ENCODE results near the gene ILRUN. TPM values are rescaled to one million over a fixed set of nuclear protein-coding genes. Genes with fewer than 3 reads are reported as not detected.
"Not testable (repeated sequence)": the region's sequence is repeated elsewhere in the genome, so short reads cannot be mapped to it uniquely, and the experiment has no call there.

ILRUN gene
- total and polyA plus RNA-seq, 2 donors (not counting 1 experiment from before 2014, with no cell fraction given): 30.1 to 71.3 TPM

DNA sequence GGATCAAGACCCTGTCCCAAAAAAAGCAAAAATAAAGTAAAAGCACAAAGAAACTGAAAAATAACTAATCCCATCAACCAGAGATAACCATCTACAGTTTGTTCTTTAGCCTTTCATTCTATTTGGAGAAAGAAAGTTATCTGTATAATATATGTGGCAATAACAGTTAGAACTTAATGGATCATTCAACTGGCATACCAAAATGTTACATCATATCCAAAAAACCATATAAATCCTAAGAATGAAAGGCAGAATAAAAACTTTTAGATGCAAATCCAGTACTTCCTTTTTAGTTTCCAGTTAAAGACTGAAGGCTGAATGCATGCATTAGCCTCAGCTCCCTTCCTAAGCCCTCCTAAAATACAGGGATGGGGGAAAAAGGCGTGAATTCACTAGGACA is 25.2 kb downstream of the ILRUN start:
- H3K4me1 Mint-ChIP-seq: peaks cover 76% of the 10 kb centered on the region
- POLR2A ChIA-PET: interaction anchor here (0.6 to 5.6 kb wide), 5 partner anchors 8 to 233 kb away, joined by 3 to 32 read pairs (median 7); partner anchors contain the start of gene ILRUN

DNA sequence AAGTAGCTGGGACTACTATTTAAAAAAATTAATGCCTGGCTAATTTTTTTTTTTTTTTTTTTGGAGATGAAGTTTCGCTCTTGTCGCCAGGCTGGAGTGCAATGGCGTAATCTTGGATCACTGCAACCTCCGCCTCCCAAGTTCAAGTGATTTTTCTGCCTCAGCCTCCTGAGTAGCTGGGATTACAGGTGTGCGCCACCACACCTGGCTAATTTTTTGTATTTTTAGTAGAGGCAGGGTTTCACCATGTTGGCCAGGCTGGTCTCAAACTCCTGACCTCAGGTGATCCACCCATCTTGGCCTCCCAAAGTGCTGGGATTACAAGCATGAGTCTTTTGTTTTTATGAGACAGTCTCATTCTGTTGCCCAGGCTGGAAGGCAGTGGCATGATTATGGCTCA is 27.8 kb downstream of the ILRUN start:
- H3K9me3 ChIP-seq (ENCODE audit: control extremely low read depth in 1 of 3, control insufficient read depth in 2 of 3, insufficient read depth in 1 of 3, low read length in 2 of 3); H3K4me2 ChIP-seq (replicated peaks; ENCODE audit: low read depth, low read length, poor library complexity, severe bottlenecking); H3K4me3 ChIP-seq (ENCODE audit: control extremely low read depth in 1 of 5, extremely low read depth in 1 of 5, insufficient read depth in 1 of 5, low read depth in 2 of 5, low read length in 4 of 5); H3K9ac ChIP-seq (ENCODE audit: low read length); H3K36me3 ChIP-seq (replicated peaks in 1 of 2; ENCODE audit: control extremely low read depth in 1 of 2, control insufficient read depth in 1 of 2, extremely low read depth in 1 of 2, insufficient read depth in 2 of 2, low read length in 1 of 2); ATAC-seq (ENCODE audit: low read depth); H3K27ac ChIP-seq (ENCODE audit: low read length in 2 of 2); H3K27ac Mint-ChIP-seq; CTCF ChIA-PET; H2AFZ ChIP-seq (ENCODE audit: insufficient read depth, low read depth, low read length, poor library complexity, severe bottlenecking); H4K20me1 ChIP-seq (ENCODE audit: control insufficient read depth, insufficient read depth, low read length, poor library complexity, severe bottlenecking); H3K9me3 Mint-ChIP-seq (ENCODE audit: insufficient read depth); intact Hi-C loops (cut with micrococcal nuclease); H3K27me3 ChIP-seq (replicated peaks in 1 of 4; ENCODE audit: control extremely low read depth in 1 of 4, control insufficient read depth in 3 of 4, insufficient read depth in 4 of 4, low read length in 3 of 4); H3K27me3 Mint-ChIP-seq; DNase-seq; H3K4me3 Mint-ChIP-seq: not testable (repeated sequence)
- WGBS (ENCODE audit: insufficient coverage): 100% methylated on average over 1 of the region's 5 CpGs
- H3K4me1 ChIP-seq (ENCODE audit: control insufficient read depth in 2 of 2, insufficient read depth in 2 of 2, low read length in 2 of 2): peaks cover 57 to 58% of the 10 kb centered on the region in 2 donors
- H3K4me1 Mint-ChIP-seq: peaks cover 73% of the 10 kb centered on the region
- H3K79me2 ChIP-seq (ENCODE audit: control insufficient read depth, insufficient read depth, low read length): peaks cover 99% of the 10 kb centered on the region
- POLR2A ChIA-PET: interaction anchor here (0.7 kb wide), 1 partner anchor 80 kb away, joined by 6 read pairs; no protein-coding TSS in a partner anchor

More for the DNA sequence above, 25.2 kb downstream of the ILRUN start:
- Mint-ChIP-seq H3K9me3 (ENCODE audit: insufficient read depth) (no peaks in the 10 kb centered on the region), H3K4me3 (peak overlapping the region; percentile 88), H3K27ac (peak overlapping the region; percentile 98), H3K27me3 (no peaks in the 10 kb centered on the region)
- TF ChIP-seq, protein P1, sequence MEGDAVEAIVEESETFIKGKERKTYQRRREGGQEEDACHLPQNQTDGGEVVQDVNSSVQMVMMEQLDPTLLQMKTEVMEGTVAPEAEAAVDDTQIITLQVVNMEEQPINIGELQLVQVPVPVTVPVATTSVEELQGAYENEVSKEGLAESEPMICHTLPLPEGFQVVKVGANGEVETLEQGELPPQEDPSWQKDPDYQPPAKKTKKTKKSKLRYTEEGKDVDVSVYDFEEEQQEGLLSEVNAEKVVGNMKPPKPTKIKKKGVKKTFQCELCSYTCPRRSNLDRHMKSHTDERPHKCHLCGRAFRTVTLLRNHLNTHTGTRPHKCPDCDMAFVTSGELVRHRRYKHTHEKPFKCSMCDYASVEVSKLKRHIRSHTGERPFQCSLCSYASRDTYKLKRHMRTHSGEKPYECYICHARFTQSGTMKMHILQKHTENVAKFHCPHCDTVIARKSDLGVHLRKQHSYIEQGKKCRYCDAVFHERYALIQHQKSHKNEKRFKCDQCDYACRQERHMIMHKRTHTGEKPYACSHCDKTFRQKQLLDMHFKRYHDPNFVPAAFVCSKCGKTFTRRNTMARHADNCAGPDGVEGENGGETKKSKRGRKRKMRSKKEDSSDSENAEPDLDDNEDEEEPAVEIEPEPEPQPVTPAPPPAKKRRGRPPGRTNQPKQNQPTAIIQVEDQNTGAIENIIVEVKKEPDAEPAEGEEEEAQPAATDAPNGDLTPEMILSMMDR (IDR thresholded peaks at IDR 0.05): no peak
- no peak for TF ChIP-seq EZH2 (IDR thresholded peaks at IDR 0.05; ENCODE audit: borderline replicate concordance, insufficient read depth, low read depth, low read length, poor library complexity, severe bottlenecking)
- Histone ChIP-seq H4K20me1 (ENCODE audit: control insufficient read depth, insufficient read depth, low read length, poor library complexity, severe bottlenecking) (no peaks in the 10 kb centered on the region), H3K4me1 (ENCODE audit: control insufficient read depth in 2 of 2, insufficient read depth in 2 of 2, low read length in 2 of 2) (peaks cover 65 to 68% of the 10 kb centered on the region in 2 donors), H2AFZ (ENCODE audit: insufficient read depth, low read depth, low read length, poor library complexity, severe bottlenecking) (peak overlapping the region; percentile 46), H3K27me3 (replicated peaks in 1 of 4; ENCODE audit: control extremely low read depth in 1 of 4, control insufficient read depth in 3 of 4, insufficient read depth in 4 of 4, low read length in 3 of 4) (no peaks in the 10 kb centered on the region), H3K9ac (ENCODE audit: low read length) (peak overlapping the region; percentile 55), H3K4me2 (replicated peaks; ENCODE audit: low read depth, low read length, poor library complexity, severe bottlenecking) (peak overlapping the region; percentile 79), H3K4me3 (ENCODE audit: control extremely low read depth in 1 of 5, extremely low read depth in 1 of 5, insufficient read depth in 1 of 5, low read depth in 2 of 5, low read length in 4 of 5) (peak overlapping the region; percentile 9 to 57 (median 39)), H3K9me3 (ENCODE audit: control extremely low read depth in 1 of 3, control insufficient read depth in 2 of 3, insufficient read depth in 1 of 3, low read length in 2 of 3) (no peaks in the 10 kb centered on the region), H3K27ac (ENCODE audit: low read length in 2 of 2) (peak overlapping the region; percentile 96 to 98), H3K36me3 (replicated peaks in 1 of 2; ENCODE audit: control extremely low read depth in 1 of 2, control insufficient read depth in 1 of 2, extremely low read depth in 1 of 2, insufficient read depth in 2 of 2, low read length in 1 of 2) (no peaks in the 10 kb centered on the region), H3K79me2 (ENCODE audit: control insufficient read depth, insufficient read depth, low read length) (peaks cover 89% of the 10 kb centered on the region)
- CTCF ChIA-PET: interaction anchor here (0.7 to 1.4 kb wide), 3 partner anchors 14 to 648 kb away, joined by 3 to 4 read pairs (median 4); no protein-coding TSS in a partner anchor
- DNase-seq: no peak
- no CpG with 5 or more reads among the region's 1 CpG for WGBS (ENCODE audit: insufficient coverage)
- no peak for ATAC-seq (ENCODE audit: low read depth)
- intact Hi-C loops (cut with micrococcal nuclease): loop anchor here (5.0 to 10.0 kb wide), 2 partner anchors 277 to 434 kb away; partner anchors contain the start of genes HMGA1 and NUDT3
